IMR-90 (cell line): ENCODE data around the gene CNTN3. TPM values are rescaled to one million over a fixed set of nuclear protein-coding genes. Genes with fewer than 3 reads are reported as not detected.

Experiments used
- ATAC-seq: fragments of 200-7000 bp; cut with Tn5 transposase; 2 replicates; pipeline ENCODE4 v1.9.1; 2020; ENCODE audit warnings: low read depth, mild to moderate bottlenecking, moderate library complexity
- BruUV-seq: library from RNA; stranded (reverse); fragments of 400-500 nt; replicated peaks from 2 replicates; lab custom pipeline; 2021; lab: Mats Ljungman, UMichigan
- CTCF ChIA-PET: fragments of 300-600 bp; formaldehyde crosslinking; extraction: SDS; loops from one replicate; lab custom pipeline; 2021; ENCODE audit warnings: antibody characterized with exemption; lab: Yijun Ruan, JAX
- POLR2A ChIA-PET: fragments of 300-600 bp; sonication (Branson Sonifier 250); formaldehyde crosslinking; loops from one replicate; lab custom pipeline; 2022; ENCODE audit warnings: antibody characterized with exemption; ENCODE audit not compliant: unreplicated experiment; lab: Charles Lee
- DNase-seq: peaks from one replicate; pipeline ENCODE4 v3.0.0; 2013
- H2AFZ ChIP-seq: replicated peaks from 2 replicates; pipeline ENCODE3; 2013; ENCODE audit warnings: low read length, mild to moderate bottlenecking; ENCODE audit not compliant: poor library complexity
- H2AK5ac ChIP-seq: 2 replicates; pipeline ENCODE4 v1.6.1; 2013; ENCODE audit warnings: low read depth, low read length, inconsistent platforms
- H2AK9ac ChIP-seq: replicated peaks from 2 replicates; pipeline ENCODE3; 2013; ENCODE audit warnings: mild to moderate bottlenecking, low read depth, low read length, moderate library complexity; ENCODE audit not compliant: poor library complexity
- H2BK120ac ChIP-seq: 2 replicates; pipeline ENCODE4 v1.6.1; 2013; ENCODE audit warnings: low read depth, low read length, inconsistent platforms
- H2BK15ac ChIP-seq: 3 replicates; pipeline ENCODE4 v1.6.1; 2013; ENCODE audit warnings: low read depth, low read length, inconsistent platforms
- H2BK20ac ChIP-seq: 2 replicates; pipeline ENCODE4 v1.6.1; 2013; ENCODE audit warnings: low read depth, mild to moderate bottlenecking, inconsistent platforms, low read length, moderate library complexity
- H2BK5ac ChIP-seq: 2 replicates; pipeline ENCODE4 v1.6.1; 2013; ENCODE audit warnings: mild to moderate bottlenecking, low read depth, low read length, inconsistent platforms; ENCODE audit not compliant: poor library complexity, severe bottlenecking
- H3K14ac ChIP-seq: replicated peaks from 2 replicates; pipeline ENCODE4 v1.6.1; 2013; ENCODE audit warnings: low read depth, low read length, inconsistent platforms
- H3K18ac ChIP-seq: 2 replicates; pipeline ENCODE4 v1.6.1; 2013; ENCODE audit warnings: low read depth, low read length, control low read depth
- H3K23ac ChIP-seq: 2 replicates; pipeline ENCODE4 v1.6.1; 2013; ENCODE audit warnings: low read depth, low read length, inconsistent platforms
- H3K27ac ChIP-seq: 2 replicates; pipeline ENCODE4 v1.5.1; 2013; ENCODE audit warnings: mild to moderate bottlenecking, control low read depth, low read length; ENCODE audit not compliant: insufficient read depth
- H3K27me3 ChIP-seq: 2 replicates; pipeline ENCODE4 v1.6.1; 2013; ENCODE audit warnings: low read length; ENCODE audit not compliant: control insufficient read depth, insufficient read depth
- H3K36me3 ChIP-seq: 2 replicates; pipeline ENCODE4 v1.6.1; 2013; ENCODE audit warnings: low read length, mixed read lengths; ENCODE audit not compliant: control insufficient read depth, insufficient read depth
- H3K4ac ChIP-seq: 2 replicates; pipeline ENCODE4 v1.6.1; 2013; ENCODE audit warnings: low read depth, low read length, inconsistent platforms
- H3K4me1 ChIP-seq: 2 replicates; pipeline ENCODE4 v1.6.1; 2013; ENCODE audit warnings: low read length, mixed read lengths; ENCODE audit not compliant: control insufficient read depth, insufficient read depth
- H3K4me2 ChIP-seq: 2 replicates; pipeline ENCODE4 v1.6.1; 2013; ENCODE audit warnings: low read depth, mild to moderate bottlenecking, control low read depth, low read length, moderate library complexity
- H3K4me3 ChIP-seq: 2 replicates; pipeline ENCODE4 v1.5.1; 2013; ENCODE audit warnings: low read depth, mild to moderate bottlenecking, control low read depth, low read length, moderate library complexity; ENCODE audit not compliant: insufficient read depth
- H3K56ac ChIP-seq: 2 replicates; pipeline ENCODE4 v1.6.1; 2013; ENCODE audit warnings: low read length, inconsistent platforms; ENCODE audit not compliant: insufficient read depth; ENCODE audit errors: extremely low read depth
- H3K79me1 ChIP-seq, 2 experiments: 2 replicates each; pipeline ENCODE4 v1.6.1; 2013; ENCODE audit warnings: low read length in 2 of 2, inconsistent platforms in 1 of 2, low read depth in 1 of 2
- H3K9ac ChIP-seq: 2 replicates; pipeline ENCODE4 v1.6.1; 2013; ENCODE audit warnings: low read depth, low read length, control low read depth
- H3K9me1 ChIP-seq: 2 replicates; pipeline ENCODE4 v1.6.1; 2013; ENCODE audit warnings: low read length, inconsistent platforms; ENCODE audit not compliant: insufficient read depth
- H3K9me3 ChIP-seq: 2 replicates; pipeline ENCODE4 v1.6.1; 2013; ENCODE audit warnings: low read length; ENCODE audit not compliant: control insufficient read depth, insufficient read depth
- H4K20me1 ChIP-seq: 2 replicates; pipeline ENCODE4 v1.6.1; 2013; ENCODE audit warnings: low read length, inconsistent platforms; ENCODE audit not compliant: insufficient read depth
- H4K5ac ChIP-seq: 2 replicates; pipeline ENCODE4 v1.6.1; 2013; ENCODE audit warnings: mild to moderate bottlenecking, low read depth, low read length, control low read depth
- H4K8ac ChIP-seq, 2 experiments: 2 replicates each; pipeline ENCODE4 v1.6.1; 2013; ENCODE audit warnings: low read depth in 2 of 2, low read length in 2 of 2, control low read depth in 1 of 2, inconsistent platforms in 1 of 2
- H4K91ac ChIP-seq: 2 replicates; pipeline ENCODE4 v1.6.1; 2013; ENCODE audit warnings: low read depth, low read length, inconsistent platforms; ENCODE audit not compliant: insufficient read depth
- CEBPB ChIP-seq: IDR thresholded peaks from 2 replicates; pipeline ENCODE4 v1.6.1; 2012; ENCODE audit warnings: low read depth, low read length, improper control_type of control experiment
- MAFK ChIP-seq: IDR thresholded peaks from 2 replicates; pipeline ENCODE4 v1.6.1; 2012; ENCODE audit warnings: low read depth, low read length, improper control_type of control experiment
- WGBS, 2 experiments: methylation state at CpG; one replicate each; pipeline versions ENCODE4 v1.1.5 to v1.1.7; 2013; ENCODE audit warnings: missing lambda C conversion rate in 2 of 2; ENCODE audit not compliant: insufficient read length in 1 of 2; ENCODE audit errors: extremely low coverage in 2 of 2; 5-methylcytosine and 5-hydroxymethylcytosine counted together
- dilution Hi-C: fragments of 300-500 bp; cut with HindIII; formaldehyde crosslinking; loops from one replicate; pipeline ENCODE4 v1.14.3; 2018; ENCODE audit warnings: low sequenced_read_pairs; ENCODE audit not compliant: unreplicated experiment
- in situ Hi-C: fragments of 300-500 bp; cut with MboI; formaldehyde crosslinking; loops from 3 replicates; pipeline ENCODE4 v1.14.3; 2019; ENCODE audit warnings: low sequenced_read_pairs, inconsistent platforms, mixed read lengths
- intact Hi-C: fragments of 100-400 bp; cut with micrococcal nuclease; formaldehyde crosslinking; loops from 2 replicates; pipeline ENCODE4 v1.10.0; 2022
- polyA plus RNA-seq, 3 experiments: library from polyadenylated mRNA; depleted of rRNA; stranded (reverse); fragments of >200 nt; gene quantifications; 2 replicates each; pipeline ENCODE4 v1.2.3, GENCODE V29; 2012; ENCODE audit warnings: low replicate concordance in 1 of 3
- total RNA-seq: library from RNA; depleted of rRNA; stranded (reverse); fragments of >200 nt; gene quantifications from 2 replicates; pipeline ENCODE4 v1.2.3, GENCODE V29; 2012

Gene CNTN3
- total and polyA plus RNA-seq, 2 of the 4 experiments (the other 2 are of a cell fraction), result 3.5 to 3.6 TPM

DNA sequence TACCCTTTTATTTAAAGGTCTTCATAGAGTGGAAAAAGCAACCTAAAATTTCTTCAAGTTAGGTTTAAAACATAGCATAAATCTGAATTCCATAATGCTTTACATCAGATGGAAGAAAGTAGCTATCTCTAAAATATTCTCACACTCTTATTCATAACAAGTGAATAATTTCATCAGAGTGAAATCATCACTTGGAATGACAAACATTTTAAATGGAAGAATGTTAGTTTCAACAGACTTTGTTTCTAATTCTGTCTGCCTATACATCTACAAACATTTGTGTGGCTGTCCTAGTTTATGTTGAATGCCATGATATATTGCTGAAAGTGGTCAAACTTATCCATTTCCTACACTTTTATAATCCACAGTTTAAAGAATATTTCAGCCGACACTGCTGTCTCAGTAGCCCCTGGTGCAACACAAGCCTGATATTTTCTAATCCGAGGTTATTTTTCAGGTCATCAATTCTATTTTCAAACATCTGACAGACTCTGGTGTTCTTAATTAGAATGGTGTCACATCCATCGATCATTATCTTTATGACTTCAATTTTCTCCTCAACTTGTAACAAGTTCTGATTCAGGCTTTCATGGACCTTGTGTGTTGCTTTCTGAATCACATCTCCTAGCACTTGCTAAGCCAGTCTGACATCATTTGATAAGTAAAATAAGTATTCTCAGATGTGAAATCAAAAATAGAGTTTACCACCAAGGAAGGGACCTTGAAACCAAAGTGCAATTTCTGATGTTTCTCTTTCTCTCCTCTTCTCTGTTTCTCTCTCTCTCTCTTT is 17.1 kb upstream of the CNTN3 start:
- DNase-seq (peak; percentile 59), ATAC-seq (peak; percentile 40)
- H3K27me3 ChIP-seq, result no peaks in the 10 kb centered on the region
- H3K4me1 ChIP-seq, result peaks cover 5% of the 10 kb centered on the region; the same call in 1 of the 2 replicates
- H3K4me3 ChIP-seq, result no peak overlapping the region
- H2BK120ac ChIP-seq, result peak overlapping the region; percentile 39; the same call in 1 of the 2 replicates
- 0 out of 3 replicates have a peak overlapping the region, but pooled peaks have one; percentile 6 for H2BK15ac ChIP-seq
- intact Hi-C loops, result loop anchor here (2.0 to 5.0 kb wide), 3 partner anchors 364 to 759 kb away; no protein-coding TSS in a partner anchor
- no peak overlapping the region for H3K14ac ChIP-seq
- TF ChIP-seq CEBPB, result peak; percentile 17; the same call in 1 of the 2 replicates
- no peak for TF ChIP-seq MAFK
- in situ Hi-C loops, result no loop called here
- no peaks in the 10 kb centered on the region for H4K20me1 ChIP-seq
- H3K9ac ChIP-seq, result no peak overlapping the region
- WGBS, 2 experiments, result no CpG with 5 or more reads among the region's 3 CpGs
- ChIA-PET CTCF (no interaction called here), POLR2A (no interaction called here)
- peak overlapping the region; percentile 58; the same call in 1 of the 2 replicates for H4K5ac ChIP-seq
- dilution Hi-C loops, result no loop called here
- no peak overlapping the region; a peak in 1 of 4 replicates for H4K8ac ChIP-seq
- H3K4me2 ChIP-seq, result peak overlapping the region; percentile 60; the same call in 1 of the 2 replicates
- no peak overlapping the region for H3K27ac ChIP-seq
- no peak overlapping the region for H3K4ac ChIP-seq
- peak overlapping the region; percentile 96; the same call in 1 of the 2 replicates for H3K18ac ChIP-seq
- H3K36me3 ChIP-seq, result no peaks in the 10 kb centered on the region
- H3K9me3 ChIP-seq, result no peaks in the 10 kb centered on the region
- H3K23ac ChIP-seq, result no peak overlapping the region
- BruUV-seq, result no TSS peak
- no peak overlapping the region for H4K91ac ChIP-seq
- H2BK5ac ChIP-seq, result peak overlapping the region; percentile 87
- H3K56ac ChIP-seq, result no peak overlapping the region
- no peaks in the 10 kb centered on the region for H3K79me1 ChIP-seq
- H2AK5ac ChIP-seq, result no peak overlapping the region
- H2AK9ac ChIP-seq, result no peak overlapping the region
- H2AFZ ChIP-seq, result no peak overlapping the region
- no peaks in the 10 kb centered on the region for H3K9me1 ChIP-seq
- peak overlapping the region; percentile 2; the same call in 1 of the 2 replicates for H2BK20ac ChIP-seq
